GM10847 (cell line): ENCODE measurements around the gene TNS1.

Experiments used
- POLR2A ChIP-seq: IDR thresholded peaks from 2 replicates; pipeline ENCODE4 v1.6.1; 2011; ENCODE audit not compliant: insufficient read length; ENCODE audit errors: extremely low read depth

The TNS1 gene

GRCh38 chr2:217845301-217845700 is 157.5 kb downstream of the TNS1 start:
- TF ChIP-seq POLR2A, result no peak

- no peak for TF ChIP-seq POLR2A
These were observed 158.1 kb downstream of the TNS1 start for GRCh38 chr2:217844696-217845095.

DNA sequence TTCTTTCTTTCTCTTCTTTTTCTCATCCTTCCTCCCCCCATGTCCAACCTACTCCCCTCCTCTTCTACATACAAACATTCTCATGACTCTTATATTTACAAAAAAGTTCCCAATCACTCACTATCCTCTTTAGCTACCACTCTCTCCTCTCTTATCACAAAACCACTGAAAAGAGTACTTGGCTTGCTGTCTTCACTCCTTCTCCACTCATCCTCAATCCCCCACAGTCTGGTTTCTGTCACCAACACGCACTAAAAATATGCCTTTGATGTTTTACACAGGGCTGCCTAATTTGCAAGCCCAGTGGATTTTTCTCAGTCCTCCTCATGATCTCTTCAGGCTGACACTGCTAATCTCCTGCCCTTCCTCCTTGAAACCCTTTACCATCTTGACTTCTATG is 159.5 kb downstream of the TNS1 start:
- no peak for TF ChIP-seq POLR2A

GRCh38 chr2:217842017-217842416 is 160.8 kb downstream of the TNS1 start:
- TF ChIP-seq POLR2A, result no peak

DNA sequence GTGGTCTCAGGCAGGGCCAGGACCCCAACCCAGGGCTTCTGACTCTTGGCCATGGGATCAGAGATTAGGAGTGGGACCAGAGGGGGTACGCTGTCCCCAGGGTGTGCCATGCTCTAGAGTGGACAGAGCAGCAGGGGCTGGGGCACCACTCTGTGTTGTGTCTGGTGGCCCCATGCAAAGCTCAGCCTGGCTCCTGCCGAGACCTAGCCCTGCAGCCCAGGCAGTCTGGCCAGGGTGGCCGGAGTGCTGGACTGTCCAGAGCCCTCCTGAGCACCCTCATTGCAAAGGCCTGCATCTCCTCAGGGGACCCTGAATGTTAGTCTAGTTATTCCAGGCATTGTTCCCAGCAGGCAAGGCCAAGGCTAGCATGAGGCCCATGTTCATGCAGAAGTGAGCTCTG is 162.3 kb downstream of the TNS1 start:
- TF ChIP-seq POLR2A, result no peak

DNA sequence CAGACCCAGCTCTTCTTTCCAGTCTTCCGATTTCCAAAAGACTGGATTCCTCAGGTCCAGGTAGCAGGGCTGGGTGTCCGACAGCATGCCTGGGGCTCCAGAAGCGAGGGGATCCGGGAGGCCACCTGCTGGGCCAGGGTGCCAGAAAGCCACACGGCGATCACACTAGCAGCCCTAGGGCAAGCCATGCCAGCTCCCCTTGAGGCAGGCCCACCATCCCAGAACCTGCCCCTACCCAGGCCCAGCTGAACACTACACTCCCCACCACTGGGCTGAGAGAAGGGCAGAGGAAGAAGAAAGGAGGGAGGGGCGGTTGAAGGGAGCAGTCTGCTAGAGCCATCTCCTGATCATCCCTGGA is 163.1 kb downstream of the TNS1 start:
- no peak for TF ChIP-seq POLR2A

- no peak for TF ChIP-seq POLR2A
These were observed 163.6 kb downstream of the TNS1 start for GRCh38 chr2:217839073-217839749.

GRCh38 chr2:217838409-217838831 is 164.4 kb downstream of the TNS1 start:
- no peak for TF ChIP-seq POLR2A

- no peak for TF ChIP-seq POLR2A
These were observed 165.3 kb downstream of the TNS1 start for GRCh38 chr2:217837530-217837929.

- no peak for TF ChIP-seq POLR2A
These were observed 165.8 kb downstream of the TNS1 start for GRCh38 chr2:217836901-217837491.

DNA sequence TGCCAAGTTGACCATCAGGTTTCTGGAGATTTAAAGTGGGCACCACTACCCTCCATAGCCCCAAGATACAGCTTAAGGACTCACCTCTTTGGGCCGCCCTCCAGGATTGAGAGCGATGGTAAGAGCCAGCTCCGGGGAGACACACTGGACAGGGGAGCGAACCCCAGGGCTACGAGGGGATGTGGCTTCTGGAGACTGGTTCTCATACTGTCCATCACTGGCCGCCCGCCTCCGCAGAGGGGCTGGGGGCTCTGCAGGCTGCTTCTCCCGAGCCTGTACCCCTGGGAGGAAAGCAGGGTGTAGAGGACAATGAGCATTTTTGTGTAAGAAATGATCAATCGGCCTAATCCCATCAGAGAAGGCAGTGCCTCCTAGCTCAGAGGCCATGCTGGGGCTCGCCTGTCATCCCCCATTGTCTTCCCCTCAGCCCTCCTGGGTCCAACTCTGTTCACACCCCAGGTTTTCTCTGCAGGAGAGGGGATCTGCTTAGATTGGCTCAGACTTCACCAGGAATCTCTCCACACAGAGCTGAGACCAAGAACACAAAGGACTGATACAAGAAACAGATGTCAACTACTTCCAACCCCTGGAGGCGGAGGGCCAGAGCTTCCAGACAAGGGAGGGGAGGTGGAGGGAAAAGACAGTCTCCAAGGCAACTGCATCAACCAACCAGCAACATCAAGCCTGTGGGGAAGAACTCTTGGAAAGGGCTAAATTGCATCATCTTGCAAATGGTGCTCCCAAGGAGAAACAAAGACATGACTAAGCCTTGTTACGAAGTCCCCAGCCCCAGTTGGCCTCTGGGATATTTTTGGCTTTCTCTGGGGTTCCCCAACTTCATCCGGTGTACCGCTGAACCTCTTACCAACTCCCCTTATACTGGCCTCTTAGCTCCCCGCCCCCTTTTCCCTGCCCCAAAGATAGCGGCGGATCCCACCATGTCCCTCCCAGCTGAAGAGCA is 166.6 kb downstream of the TNS1 start:
- TF ChIP-seq POLR2A, result no peak

DNA sequence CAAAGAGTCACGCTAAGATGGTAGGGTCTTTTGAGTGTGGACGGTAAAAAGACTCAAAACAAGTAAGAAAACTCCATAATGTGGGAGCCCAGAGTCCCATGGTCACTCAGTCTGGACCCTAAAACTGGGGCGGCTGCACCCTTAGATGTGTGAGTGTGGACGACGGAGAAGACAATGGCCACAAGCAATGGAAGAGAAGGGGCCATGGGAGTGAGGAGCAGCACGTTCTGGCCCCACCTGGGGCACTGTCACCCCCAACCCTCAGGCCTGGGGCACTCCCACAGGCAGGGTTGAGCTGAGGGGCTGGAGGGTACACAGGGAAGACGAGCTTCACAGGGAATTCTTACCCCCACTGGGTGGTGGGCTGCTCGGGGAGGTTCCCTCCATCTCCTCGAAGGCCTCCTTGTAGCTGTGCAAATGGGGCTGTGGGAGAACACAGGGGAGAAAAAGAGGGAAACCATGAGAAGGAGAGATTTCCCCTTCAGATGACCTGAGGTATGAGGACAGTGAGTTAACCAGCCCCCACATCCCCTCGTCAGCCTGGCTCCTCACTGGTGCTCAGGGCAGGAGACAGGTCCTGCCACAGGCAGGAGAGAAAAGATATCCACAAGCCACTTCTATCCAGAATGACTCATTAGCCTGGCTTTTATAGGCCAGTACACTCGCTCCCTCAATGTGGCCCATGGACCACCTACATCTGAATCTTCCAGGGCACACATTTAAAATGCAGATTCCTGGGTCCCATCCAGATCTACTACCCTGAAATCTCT is 167.9 kb downstream of the TNS1 start:
- TF ChIP-seq POLR2A, result no peak

DNA sequence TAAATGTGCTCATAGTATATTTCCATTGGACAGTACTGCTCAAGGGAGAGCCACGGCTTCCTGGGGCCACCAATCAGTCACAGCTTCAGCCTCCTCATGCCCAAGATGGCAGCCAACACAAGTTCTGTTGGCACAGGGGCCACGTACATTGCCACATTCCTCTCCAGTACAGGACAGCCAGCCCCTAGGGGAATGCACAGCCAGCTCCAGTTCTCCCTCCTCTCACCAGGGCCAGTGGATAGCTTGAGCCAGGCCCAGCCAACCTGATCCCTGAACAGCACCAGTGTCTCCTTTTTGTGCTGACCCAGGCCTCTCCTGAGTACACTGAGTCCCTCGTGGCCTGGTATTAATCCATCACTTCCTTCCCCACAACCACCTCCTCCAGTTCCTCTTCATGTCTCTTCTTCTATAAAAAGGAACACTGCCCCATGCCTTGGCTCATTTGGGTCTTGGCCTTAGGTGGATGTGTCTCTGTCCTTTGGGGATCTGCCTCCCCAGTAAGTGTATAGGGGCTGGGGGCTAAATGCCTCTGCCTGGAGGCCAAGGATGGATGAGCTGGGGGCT is 168.7 kb downstream of the TNS1 start:
- TF ChIP-seq POLR2A, result no peak

DNA sequence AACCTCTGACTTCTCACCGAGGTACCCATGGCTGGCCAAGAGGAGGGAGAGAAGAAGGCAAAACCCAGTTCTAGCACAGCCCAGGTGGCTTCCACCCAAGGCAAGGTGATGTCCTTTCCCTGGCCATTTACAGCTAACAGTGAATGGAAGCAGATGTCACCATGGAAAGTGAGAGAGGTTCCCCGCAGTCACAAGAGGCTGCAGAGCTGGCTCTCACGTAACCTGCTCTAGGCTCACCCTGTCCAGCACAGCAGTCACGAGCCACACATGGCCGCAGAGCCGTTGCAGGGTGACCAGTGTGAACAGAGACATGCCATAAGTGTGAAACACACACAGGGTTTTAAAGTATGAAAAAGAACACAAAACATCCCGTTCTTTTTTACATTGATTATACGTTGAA is 169.4 kb downstream of the TNS1 start:
- TF ChIP-seq POLR2A, result no peak

DNA sequence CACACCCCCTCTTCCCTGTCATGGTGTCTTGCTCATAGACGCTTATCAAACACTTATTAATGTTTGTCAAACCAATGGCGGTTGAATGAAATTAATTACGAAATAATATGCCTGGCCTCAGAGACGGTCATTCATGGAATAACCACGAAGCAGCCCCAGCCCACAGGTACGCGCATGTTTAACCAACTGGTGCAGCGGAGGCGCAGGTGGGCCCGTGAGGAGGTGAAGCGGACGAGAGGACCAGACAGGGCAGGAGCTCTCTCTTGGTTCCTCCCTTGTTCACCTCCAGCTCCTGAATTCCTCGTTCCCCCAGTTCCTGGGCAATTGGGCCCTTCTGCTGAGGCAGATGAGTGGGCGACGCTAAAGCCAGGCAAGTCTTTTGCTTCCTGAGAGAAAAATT is 169.8 kb downstream of the TNS1 start:
- TF ChIP-seq POLR2A, result no peak
